H1 (cell line): ENCODE data around the gene STEAP3. TPM values are rescaled to one million over a fixed set of nuclear protein-coding genes. Genes with fewer than 3 reads are reported as not detected.
A peak's percentile ranks its signal among the peaks of the same experiment; 100 is the strongest.

Source experiments
- CTCF ChIA-PET: fragments of 300-600 bp; sonication (Branson Sonifier 250); formaldehyde crosslinking; loops from one replicate; lab custom pipeline; 2021; ENCODE audit not compliant: partially characterized antibody; lab: Charles Lee
- POLR2A ChIA-PET: fragments of 300-600 bp; sonication (Branson Sonifier 250); formaldehyde crosslinking; loops from one replicate; lab custom pipeline; 2021; ENCODE audit warnings: inconsistent platforms; ENCODE audit not compliant: partially characterized antibody; lab: Charles Lee
- DNase-seq, 2 experiments: peaks; one replicate each; pipeline versions ENCODE4 v3.0.0 to v3.0.0-alpha.2; 2010 to 2022; ENCODE audit warnings: low spot score in 2 of 2, low read depth in 1 of 2, mixed read lengths in 1 of 2
- FAIRE-seq: peaks from 2 replicates; lab custom pipeline; 2011; peaks lifted over from hg19 to GRCh38; lab: Jason Lieb, UNC
- H2AFZ ChIP-seq: 2 replicates; pipeline ENCODE4 v1.8.1; 2012; ENCODE audit warnings: low read length, inconsistent platforms
- H2AK5ac ChIP-seq: 2 replicates; pipeline ENCODE4 v1.6.1; 2013; ENCODE audit warnings: low read depth, low read length
- H2BK120ac ChIP-seq: replicated peaks from 2 replicates; pipeline ENCODE3; 2013; ENCODE audit warnings: low read depth, low read length, inconsistent platforms
- H2BK12ac ChIP-seq: 2 replicates; pipeline ENCODE4 v1.6.1; 2013; ENCODE audit warnings: low read depth, low read length
- H2BK15ac ChIP-seq: 2 replicates; pipeline ENCODE4 v1.6.1; 2013; ENCODE audit warnings: low read length
- H2BK20ac ChIP-seq: 2 replicates; pipeline ENCODE4 v1.6.1; 2013; ENCODE audit warnings: low read length
- H2BK5ac ChIP-seq: 2 replicates; pipeline ENCODE4 v1.6.1; 2013; ENCODE audit warnings: low read depth, low read length
- H3K14ac ChIP-seq: 2 replicates; pipeline ENCODE4 v1.6.1; 2013; ENCODE audit warnings: inconsistent platforms; ENCODE audit not compliant: insufficient read length
- H3K18ac ChIP-seq: 2 replicates; pipeline ENCODE4 v1.6.1; 2013; ENCODE audit warnings: low read length; ENCODE audit errors: extremely low read depth
- H3K23ac ChIP-seq: 2 replicates; pipeline ENCODE4 v1.6.1; 2013; ENCODE audit warnings: inconsistent platforms; ENCODE audit not compliant: insufficient read length
- H3K23me2 ChIP-seq: 2 replicates; pipeline ENCODE4 v1.6.1; 2013; ENCODE audit warnings: low read depth, low read length
- H3K27ac ChIP-seq: 2 replicates; pipeline ENCODE4 v1.6.1; 2011; ENCODE audit warnings: low read depth, low read length, inconsistent platforms
- H3K27me3 ChIP-seq, 4 experiments: replicated peaks in 1 of 4; 1 replicate in 1 of 4; 2 replicates in 3 of 4; pipeline versions ENCODE4 v1.6.1 to v1.8.1; 2011 to 2013; ENCODE audit warnings: low read length in 3 of 4, mild to moderate bottlenecking in 3 of 4, inconsistent platforms in 2 of 4, mixed read lengths in 2 of 4, moderate library complexity in 1 of 4; ENCODE audit not compliant: control insufficient read depth in 3 of 4, insufficient read depth in 3 of 4; ENCODE audit errors: extremely low read depth in 1 of 4
- H3K36me3 ChIP-seq, 4 experiments: 2 replicates each; pipeline versions ENCODE4 v1.6.1 to v1.8.1; 2011 to 2013; ENCODE audit warnings: mild to moderate bottlenecking in 4 of 4, low read length in 3 of 4, moderate library complexity in 2 of 4, control low read depth in 1 of 4, inconsistent platforms in 1 of 4; ENCODE audit not compliant: insufficient read depth in 4 of 4, control insufficient read depth in 2 of 4
- H3K4ac ChIP-seq: replicated peaks from 2 replicates; pipeline ENCODE3; 2013; ENCODE audit warnings: low read length, low read depth, mixed read lengths, inconsistent platforms; ENCODE audit not compliant: insufficient read length
- H3K4me1 ChIP-seq, 4 experiments: replicated peaks in 1 of 4; 1 replicate in 1 of 4; 2 replicates in 3 of 4; pipeline versions ENCODE4 v1.6.1 to v1.8.1; 2011 to 2013; ENCODE audit warnings: low read length in 3 of 4, inconsistent platforms in 2 of 4, mixed read lengths in 1 of 4; ENCODE audit not compliant: insufficient read depth in 4 of 4, control insufficient read depth in 3 of 4
- H3K4me2 ChIP-seq, 2 experiments: 2 replicates each; pipeline versions ENCODE4 v1.6.1 to v1.8.1; 2011 to 2013; ENCODE audit warnings: low read depth in 2 of 2, low read length in 2 of 2, control low read depth in 1 of 2, inconsistent platforms in 1 of 2, mild to moderate bottlenecking in 1 of 2; ENCODE audit not compliant: insufficient read depth in 1 of 2
- H3K4me3 ChIP-seq, 4 experiments: fragments of 200-600, 300-600 bp in 1 of 4; sonication (generic), shearing (Covaris generic), sonication (Bioruptor Twin) in 1 of 4; 2 replicates each; pipeline versions ENCODE4 v1.5.1 to v1.8.1; 2011 to 2016; ENCODE audit warnings: low read length in 4 of 4, low read depth in 3 of 4, control low read depth in 2 of 4, inconsistent platforms in 2 of 4, mild to moderate bottlenecking in 2 of 4, mixed read lengths in 1 of 4, moderate library complexity in 1 of 4; ENCODE audit not compliant: insufficient read depth in 2 of 4; ENCODE audit errors: extremely low read depth in 1 of 4
- H3K56ac ChIP-seq: replicated peaks from 2 replicates; pipeline ENCODE3; 2013; ENCODE audit warnings: low read depth, mild to moderate bottlenecking, mixed read lengths, low read length, inconsistent platforms; ENCODE audit not compliant: insufficient read length
- H3K79me1 ChIP-seq: 2 replicates; pipeline ENCODE4 v1.6.1; 2013; ENCODE audit warnings: low read depth, low read length, control low read depth
- H3K79me2 ChIP-seq, 2 experiments: 2 replicates each; pipeline versions ENCODE4 v1.6.1 to v1.8.1; 2012 to 2013; ENCODE audit warnings: low read length in 2 of 2, mild to moderate bottlenecking in 2 of 2, inconsistent platforms in 1 of 2; ENCODE audit not compliant: insufficient read depth in 2 of 2, control insufficient read depth in 1 of 2
- H3K9ac ChIP-seq, 4 experiments: replicated peaks in 1 of 4; 1 replicate in 1 of 4; 2 replicates in 3 of 4; pipeline versions ENCODE4 v1.6.1 to v1.8.1; 2011 to 2013; ENCODE audit warnings: low read depth in 3 of 4, low read length in 3 of 4, control low read depth in 2 of 4, mild to moderate bottlenecking in 2 of 4, moderate library complexity in 2 of 4, inconsistent platforms in 1 of 4; ENCODE audit errors: extremely low read depth in 1 of 4
- H3K9me3 ChIP-seq, 2 experiments: 2 replicates each; pipeline versions ENCODE4 v1.6.1 to v1.8.1; 2012 to 2013; ENCODE audit warnings: mild to moderate bottlenecking in 2 of 2, moderate library complexity in 2 of 2, control low read depth in 1 of 2, inconsistent platforms in 1 of 2, low read depth in 1 of 2, low read length in 1 of 2, mixed read lengths in 1 of 2; ENCODE audit not compliant: insufficient read depth in 2 of 2
- H4K20me1 ChIP-seq, 2 experiments: replicated peaks in 1 of 2; 2 replicates each; pipeline versions ENCODE3 to v1.8.1; 2011 to 2013; ENCODE audit warnings: inconsistent platforms in 2 of 2, low read length in 2 of 2, mild to moderate bottlenecking in 1 of 2; ENCODE audit not compliant: insufficient read depth in 2 of 2, control insufficient read depth in 1 of 2
- H4K5ac ChIP-seq: 2 replicates; pipeline ENCODE4 v1.6.1; 2013; ENCODE audit warnings: low read length, low read depth, mixed read lengths, inconsistent platforms; ENCODE audit not compliant: insufficient read length
- H4K8ac ChIP-seq: 2 replicates; pipeline ENCODE4 v1.8.0; 2013; ENCODE audit warnings: mild to moderate bottlenecking, moderate library complexity, low read length, inconsistent platforms; ENCODE audit not compliant: insufficient read depth; ENCODE audit errors: extremely low read depth
- H4K91ac ChIP-seq: replicated peaks from 2 replicates; pipeline ENCODE3; 2013; ENCODE audit warnings: low read length, mixed read lengths, inconsistent platforms; ENCODE audit not compliant: insufficient read length
- ASH2L ChIP-seq: fragments of 200-600, 300-600 bp; sonication (generic); IDR thresholded peaks from one replicate; pipeline ENCODE4 v1.7.1; 2017; ENCODE audit warnings: low read length
- EP300 ChIP-seq, 2 experiments: IDR thresholded peaks; 1 replicate in 1 of 2; 2 replicates in 1 of 2; pipeline ENCODE4 v1.6.1; 2011 to 2012; ENCODE audit warnings: low read depth in 2 of 2, low read length in 2 of 2, mild to moderate bottlenecking in 2 of 2, borderline replicate concordance in 1 of 2, inconsistent platforms in 1 of 2, moderate library complexity in 1 of 2
- KDM4A ChIP-seq: IDR thresholded peaks from one replicate; pipeline ENCODE4 v1.7.1; 2012; ENCODE audit warnings: low read depth, mild to moderate bottlenecking, moderate library complexity, low read length, inconsistent platforms; ENCODE audit not compliant: severe bottlenecking
- RAD21 ChIP-seq, 2 experiments: IDR thresholded peaks in 1 of 2; conservative IDR thresholded peaks in 1 of 2; 2 replicates each; pipeline ENCODE4 v1.6.1; 2011; ENCODE audit warnings: low read depth in 2 of 2, low read length in 2 of 2, improper control_type of control experiment in 1 of 2, inconsistent platforms in 1 of 2, mild to moderate bottlenecking in 1 of 2, moderate library complexity in 1 of 2
- TAF1 ChIP-seq: IDR thresholded peaks from 2 replicates; pipeline ENCODE4 v1.6.1; 2011; ENCODE audit warnings: mild to moderate bottlenecking, low read depth, low read length
- WGBS, 2 experiments: shearing (Covaris generic) in 1 of 2; methylation state at CpG; one replicate each; pipeline versions ENCODE4 v1.1.6 to v1.1.7; 2013 to 2015; ENCODE audit warnings: low lambda C conversion rate in 2 of 2, mixed read lengths in 2 of 2, inconsistent platforms in 1 of 2, low coverage in 1 of 2, missing lambda C conversion rate in 1 of 2; ENCODE audit not compliant: insufficient replicate concordance in 2 of 2, insufficient coverage in 1 of 2, insufficient read length in 1 of 2; ENCODE audit errors: extremely low coverage in 1 of 2, missing lambda C conversion rate in 1 of 2; 5-methylcytosine and 5-hydroxymethylcytosine counted together
- long read RNA-seq, 2 experiments: library from RNA in 1 of 2; library from capped mRNA in 1 of 2; stranded (forward); transcript quantifications; one replicate each; pipeline ENCODE4 v2.0.0, GENCODE V29; 2021; ENCODE audit warnings: inconsistent platforms in 1 of 2
- polyA minus RNA-seq, 3 experiments: library from RNA; depleted of rRNA, polyadenylated mRNA; stranded (reverse); fragments of >200 nt; gene quantifications; 1 replicate in 2 of 3; 2 replicates in 1 of 3; pipeline ENCODE4 v1.2.3, GENCODE V29; 2011
- polyA plus RNA-seq, 7 experiments: library from polyadenylated mRNA; depleted of rRNA in 3 of 7; stranded (reverse) in 5 of 7; unstranded in 2 of 7; fragments of >200 nt in 5 of 7; fragments of 200-250 nt in 2 of 7; gene quantifications; 1 replicate in 5 of 7; 2 replicates in 1 of 7; 4 replicates in 1 of 7; pipeline versions ENCODE4 v1.2.1 to v1.2.3, GENCODE V29; 2011 to 2013; ENCODE audit warnings: missing spikeins in 2 of 7, mixed read lengths in 2 of 7
- total RNA-seq: library from RNA; stranded (reverse); fragmentation: NEBNext Ultra II Directional; extraction: Animal tissue kit (Norgen Biotek cat#: 25700); gene quantifications from 2 replicates; pipeline ENCODE4 v1.2.1, GENCODE V29; 2021

The STEAP3 gene, protein sequence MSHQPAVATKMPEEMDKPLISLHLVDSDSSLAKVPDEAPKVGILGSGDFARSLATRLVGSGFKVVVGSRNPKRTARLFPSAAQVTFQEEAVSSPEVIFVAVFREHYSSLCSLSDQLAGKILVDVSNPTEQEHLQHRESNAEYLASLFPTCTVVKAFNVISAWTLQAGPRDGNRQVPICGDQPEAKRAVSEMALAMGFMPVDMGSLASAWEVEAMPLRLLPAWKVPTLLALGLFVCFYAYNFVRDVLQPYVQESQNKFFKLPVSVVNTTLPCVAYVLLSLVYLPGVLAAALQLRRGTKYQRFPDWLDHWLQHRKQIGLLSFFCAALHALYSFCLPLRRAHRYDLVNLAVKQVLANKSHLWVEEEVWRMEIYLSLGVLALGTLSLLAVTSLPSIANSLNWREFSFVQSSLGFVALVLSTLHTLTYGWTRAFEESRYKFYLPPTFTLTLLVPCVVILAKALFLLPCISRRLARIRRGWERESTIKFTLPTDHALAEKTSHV
- total RNA-seq (21.7 and 22.2 TPM in 2 replicates), polyA plus RNA-seq (2011; rRNA removed) (27.9 and 40.1 TPM in 2 replicates), polyA minus RNA-seq (2011; rRNA and poly(A)+ RNA removed) (21.9 and 35.2 TPM in 2 replicates)
- 18.9 TPM for polyA plus RNA-seq (2011; cell fraction: cytosol; rRNA removed)
- 37.7 TPM for polyA plus RNA-seq (2011; cell fraction: nucleus; rRNA removed)
- 18.7 to 23.4 TPM (median 21.9 TPM) in 4 replicates for polyA plus RNA-seq (2012, experiment 1 of 2)
- polyA plus RNA-seq (2012, experiment 2 of 2): 19.4 TPM
- 25.2 TPM for polyA plus RNA-seq (2013, experiment 1 of 2)
- 25.2 TPM for polyA plus RNA-seq (2013, experiment 2 of 2)
- 23.3 TPM for polyA minus RNA-seq (2011; cell fraction: cytosol; rRNA and poly(A)+ RNA removed)
- 23.5 TPM for polyA minus RNA-seq (2011; cell fraction: nucleus; rRNA and poly(A)+ RNA removed)
- long read RNA-seq, experiment 1, partial matches to known transcripts: 2 of 10 reads
- long read RNA-seq, experiment 1, other reads (novel, unspliced or antisense): 7 of 10 reads
- long read RNA-seq, experiment 2: 0 reads

DNA sequence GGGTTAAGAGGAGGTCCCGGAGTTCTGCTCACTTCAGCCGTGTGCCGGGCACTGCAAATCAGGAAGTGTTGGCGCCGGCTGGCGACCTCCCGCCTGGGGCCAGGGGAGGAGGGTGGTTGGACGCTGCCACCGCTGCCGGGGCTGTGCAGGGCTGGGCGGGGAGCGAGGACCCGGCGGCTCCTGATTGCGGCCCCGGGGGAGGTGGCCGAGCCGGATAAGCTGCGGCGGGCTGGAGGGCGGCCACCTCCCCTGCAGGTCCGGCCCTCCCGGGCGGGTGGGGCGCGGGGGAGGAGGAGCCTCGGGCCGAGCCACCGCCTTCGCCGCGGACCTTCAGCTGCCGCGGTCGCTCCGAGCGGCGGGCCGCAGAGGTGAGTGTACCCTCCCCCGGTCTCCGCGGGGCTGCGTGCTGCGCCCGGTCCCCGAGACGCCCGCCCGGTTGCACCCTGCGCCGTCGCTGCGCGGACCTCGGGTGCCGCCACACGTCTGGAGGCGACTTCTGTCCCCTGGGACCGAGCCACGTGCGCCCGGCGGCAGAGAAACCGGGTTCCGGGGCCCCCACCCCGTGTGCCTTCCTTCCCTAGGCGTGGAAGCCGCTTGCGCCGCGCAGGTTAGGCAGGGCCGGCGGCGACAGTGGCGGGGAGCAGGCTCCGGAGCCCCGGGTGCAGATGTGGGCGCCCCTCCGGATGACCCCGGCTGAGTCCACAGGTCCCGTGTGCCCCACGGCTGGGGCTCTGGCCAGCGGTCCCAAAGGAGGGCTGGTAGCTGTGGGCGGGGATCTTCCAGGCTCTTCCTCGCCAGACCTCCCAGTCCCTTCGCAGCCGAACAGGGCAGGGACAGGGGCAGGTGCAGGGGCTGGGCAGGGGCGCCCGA is at the start of gene STEAP3:
Gene STEAP3 (plus strand): TSS at position 314 of the 870 bp plus-strand sequence. CDS start 7,179 bp downstream, outside the sequence.
- H3K18ac ChIP-seq: peak within 1 kb of the TSS; percentile 90
- no peak within 1 kb of the TSS for H2BK20ac ChIP-seq
- H2BK120ac ChIP-seq: no peak within 1 kb of the TSS
- peak within 1 kb of the TSS in 3 of 4 experiments; percentile 13 to 69 (median 21); a peak in 3 of 7 replicates for H3K9ac ChIP-seq
- WGBS, 2 experiments: 2% methylated on average over 50 of the region's 89 CpGs; no CpG with 5 or more reads in 1 of the 2 experiments
- 0 out of 2 replicates have a peak within 1 kb of the TSS, but pooled peaks have one; percentile 80 for H2BK12ac ChIP-seq
- H3K36me3 ChIP-seq: no peaks in the 10 kb centered on the region
- peaks cover 11% of the 10 kb centered on the region; the same call in 1 of the 2 replicates for H3K23me2 ChIP-seq
- no peaks in the 10 kb centered on the region for H3K79me1 ChIP-seq
- H2AFZ ChIP-seq: no peak within 1 kb of the TSS; the same call in 1 of the 2 replicates
- DNase-seq: peak; percentile 65 to 84
- peak within 1 kb of the TSS; percentile 41 for H3K4ac ChIP-seq
- FAIRE-seq: no peak
- H3K4me1 ChIP-seq: peaks cover 2 to 21% (median 9%) of the 10 kb centered on the region in 4 experiments
- POLR2A ChIA-PET: interaction anchor here (1.0 to 2.0 kb wide), 5 partner anchors 9 to 68 kb away, joined by 3 to 5 read pairs (median 3); no protein-coding TSS in a partner anchor
- no peak within 1 kb of the TSS for H2AK5ac ChIP-seq
- peak within 1 kb of the TSS; percentile 33 for H3K56ac ChIP-seq
- H3K4me2 ChIP-seq: peak within 1 kb of the TSS; percentile 77 to 83
- CTCF ChIA-PET: interaction anchor here (0.9 to 3.0 kb wide), 5 partner anchors 10 to 67 kb away, joined by 3 to 20 read pairs (median 3); no protein-coding TSS in a partner anchor
- no peak within 1 kb of the TSS for H3K23ac ChIP-seq
- no peak within 1 kb of the TSS for H3K27ac ChIP-seq
- H4K91ac ChIP-seq: peak within 1 kb of the TSS; percentile 25
- H3K79me2 ChIP-seq: 0 out of 4 replicates have a peak, but pooled peaks cover 0 to 2% of the 10 kb centered on the region in 2 experiments
- H2BK15ac ChIP-seq: peak within 1 kb of the TSS; percentile 61; the same call in 1 of the 2 replicates
- no peak within 1 kb of the TSS; the same call in 1 of the 2 replicates for H2BK5ac ChIP-seq
- peaks cover 0 to 12% (median 6%) of the 10 kb centered on the region in 4 experiments; a peak in 5 of 7 replicates for H3K27me3 ChIP-seq
- H3K9me3 ChIP-seq: no peaks in the 10 kb centered on the region
- peaks cover 3% of the 10 kb centered on the region in 2 experiments for H4K20me1 ChIP-seq
- peak within 1 kb of the TSS; percentile 59 to 74 (median 62) for H3K4me3 ChIP-seq
- H4K5ac ChIP-seq: no peak within 1 kb of the TSS
- peak within 1 kb of the TSS; percentile 19 for H4K8ac ChIP-seq
- no peak within 1 kb of the TSS for H3K14ac ChIP-seq
- TF ChIP-seq RAD21 (IDR thresholded peaks at IDR 0.05 in 1 of 2, conservative IDR thresholded peaks at IDR 0.05 in 1 of 2; ENCODE audit: low read depth in 2 of 2, low read length in 2 of 2) (no peak), KDM4A (peak; percentile 84), EP300 (IDR thresholded peaks at IDR 0.05; ENCODE audit: borderline replicate concordance in 1 of 2, low read depth in 2 of 2, low read length in 2 of 2) (no peak; a peak in 1 of 3 replicates), ASH2L (peak; percentile 48), TAF1 (peak; percentile 48; the same call in 1 of the 2 replicates)
